ENCODE measurements around the gene PTPN7.
"Not testable (repeated sequence)": the region's sequence is repeated elsewhere in the genome, so short reads cannot be mapped to it uniquely, and the experiment has no call there.

- TF ChIP-seq, protein P1, sequence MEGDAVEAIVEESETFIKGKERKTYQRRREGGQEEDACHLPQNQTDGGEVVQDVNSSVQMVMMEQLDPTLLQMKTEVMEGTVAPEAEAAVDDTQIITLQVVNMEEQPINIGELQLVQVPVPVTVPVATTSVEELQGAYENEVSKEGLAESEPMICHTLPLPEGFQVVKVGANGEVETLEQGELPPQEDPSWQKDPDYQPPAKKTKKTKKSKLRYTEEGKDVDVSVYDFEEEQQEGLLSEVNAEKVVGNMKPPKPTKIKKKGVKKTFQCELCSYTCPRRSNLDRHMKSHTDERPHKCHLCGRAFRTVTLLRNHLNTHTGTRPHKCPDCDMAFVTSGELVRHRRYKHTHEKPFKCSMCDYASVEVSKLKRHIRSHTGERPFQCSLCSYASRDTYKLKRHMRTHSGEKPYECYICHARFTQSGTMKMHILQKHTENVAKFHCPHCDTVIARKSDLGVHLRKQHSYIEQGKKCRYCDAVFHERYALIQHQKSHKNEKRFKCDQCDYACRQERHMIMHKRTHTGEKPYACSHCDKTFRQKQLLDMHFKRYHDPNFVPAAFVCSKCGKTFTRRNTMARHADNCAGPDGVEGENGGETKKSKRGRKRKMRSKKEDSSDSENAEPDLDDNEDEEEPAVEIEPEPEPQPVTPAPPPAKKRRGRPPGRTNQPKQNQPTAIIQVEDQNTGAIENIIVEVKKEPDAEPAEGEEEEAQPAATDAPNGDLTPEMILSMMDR (conservative IDR thresholded peaks at IDR 0.05; ENCODE audit: low read length), result not testable (repeated sequence)
- TF ChIP-seq EZH2phosphoT487 (IDR thresholded peaks at IDR 0.05; ENCODE audit: borderline replicate concordance, low read depth, low read length), result not testable (repeated sequence)
These were observed 18.9 kb downstream of the PTPN7 start for GRCh38 chr1:202141468-202141867.

Data from OCI-LY7 (cell line).